Progenitor cell of endocrine pancreas (in vitro differentiated cells): ENCODE data around the gene PRRT4. TPM values are rescaled to one million over a fixed set of nuclear protein-coding genes. Genes with fewer than 3 reads are reported as not detected.

Experiments used
- DNase-seq: peaks from one replicate; pipeline ENCODE4 v3.0.0; 2021; ENCODE audit warnings: low spot score; ENCODE audit not compliant: unreplicated experiment
- H3K27ac Mint-ChIP-seq: 2 replicates; pipeline ENCODE4 v1.8.0; 2021; ENCODE audit warnings: mild to moderate bottlenecking, moderate library complexity, mixed read lengths
- H3K27me3 Mint-ChIP-seq: 2 replicates; pipeline ENCODE4 v1.8.0; 2021; ENCODE audit warnings: mixed read lengths
- H3K36me3 Mint-ChIP-seq: 2 replicates; pipeline ENCODE4 v1.8.0; 2022; ENCODE audit warnings: mixed read lengths; ENCODE audit not compliant: insufficient read depth
- H3K4me1 Mint-ChIP-seq: 2 replicates; pipeline ENCODE4 v1.8.0; 2021; ENCODE audit warnings: low read depth, mixed read lengths
- H3K4me3 Mint-ChIP-seq: 2 replicates; pipeline ENCODE4 v1.8.0; 2021; ENCODE audit warnings: low read depth, mild to moderate bottlenecking, moderate library complexity, mixed read lengths
- H3K9me3 Mint-ChIP-seq: 2 replicates; pipeline ENCODE4 v1.8.0; 2021; ENCODE audit warnings: low read depth, mixed read lengths
- CTCF ChIP-seq: fragments of 200-600 bp; sonication (generic); IDR thresholded peaks from one replicate; pipeline ENCODE4 v1.5.0; 2021; ENCODE audit warnings: antibody characterized with exemption, mild to moderate bottlenecking; ENCODE audit not compliant: unreplicated experiment
- total RNA-seq: library from RNA; stranded (reverse); gene quantifications from 2 replicates; pipeline ENCODE4 v1.2.1, GENCODE V29; 2021

The PRRT4 gene
- total RNA-seq, 1 donor from 2014 or later = 0.86 TPM

GRCh38 chr7:128363261-128363721, 1.8 kb upstream of the PRRT4 start:
- Mint-ChIP-seq H3K4me1 (peaks cover 8% of the 10 kb centered on the region), H3K27ac (no peak overlapping the region), H3K27me3 (peaks cover 88% of the 10 kb centered on the region), H3K9me3 (no peaks in the 10 kb centered on the region), H3K36me3 (no peaks in the 10 kb centered on the region), H3K4me3 (no peak overlapping the region)
- no peak for DNase-seq
- TF ChIP-seq CTCF = no peak

GRCh38 chr7:128362670-128363069, 1.2 kb upstream of the PRRT4 start:
- no peak overlapping the region for H3K4me3 Mint-ChIP-seq

GRCh38 chr7:128360359-128360678, 1.2 kb downstream of the PRRT4 start:
- H3K9me3 Mint-ChIP-seq = no peaks in the 10 kb centered on the region
- peaks cover 85% of the 10 kb centered on the region for H3K27me3 Mint-ChIP-seq
- no peak overlapping the region for H3K27ac Mint-ChIP-seq
- no peak for TF ChIP-seq CTCF
- H3K4me3 Mint-ChIP-seq = peak overlapping the region; percentile 3
- DNase-seq = no peak
- H3K36me3 Mint-ChIP-seq = no peaks in the 10 kb centered on the region
- peaks cover 13% of the 10 kb centered on the region for H3K4me1 Mint-ChIP-seq

More at GRCh38 chr7:128362670-128363069, 1.2 kb upstream of the PRRT4 start:
- TF ChIP-seq CTCF = no peak
- H3K27me3 Mint-ChIP-seq = peaks cover 93% of the 10 kb centered on the region
- no peaks in the 10 kb centered on the region for H3K9me3 Mint-ChIP-seq
- H3K4me1 Mint-ChIP-seq = peaks cover 8% of the 10 kb centered on the region
- H3K36me3 Mint-ChIP-seq = no peaks in the 10 kb centered on the region
- DNase-seq = no peak
- no peak overlapping the region for H3K27ac Mint-ChIP-seq

- peaks cover 13% of the 10 kb centered on the region for H3K4me1 Mint-ChIP-seq
- no peak overlapping the region for H3K27ac Mint-ChIP-seq
- no peaks in the 10 kb centered on the region for H3K36me3 Mint-ChIP-seq
- no peak for TF ChIP-seq CTCF
- H3K4me3 Mint-ChIP-seq = peak overlapping the region; percentile 3
- H3K9me3 Mint-ChIP-seq = no peaks in the 10 kb centered on the region
- DNase-seq = no peak
- H3K27me3 Mint-ChIP-seq = peaks cover 84% of the 10 kb centered on the region
Observed at GRCh38 chr7:128359939-128360338, 1.6 kb downstream of the PRRT4 start.

GRCh38 chr7:128359336-128359735, 2.2 kb downstream of the PRRT4 start:
- H3K36me3 Mint-ChIP-seq = no peaks in the 10 kb centered on the region
- DNase-seq = no peak
- no peak overlapping the region for H3K4me3 Mint-ChIP-seq
- no peak overlapping the region for H3K27ac Mint-ChIP-seq
- TF ChIP-seq CTCF = no peak
- peaks cover 84% of the 10 kb centered on the region for H3K27me3 Mint-ChIP-seq
- peaks cover 13% of the 10 kb centered on the region for H3K4me1 Mint-ChIP-seq
- no peaks in the 10 kb centered on the region for H3K9me3 Mint-ChIP-seq
